Ammon's horn (tissue), 1 donor: Measurements from ENCODE around the gene PRKAR1A.

Source experiments
- DNase-seq: peaks from one replicate; pipeline ENCODE4 v3.0.0-alpha.2; 2016; ENCODE audit warnings: low spot score

Gene PRKAR1A

DNA sequence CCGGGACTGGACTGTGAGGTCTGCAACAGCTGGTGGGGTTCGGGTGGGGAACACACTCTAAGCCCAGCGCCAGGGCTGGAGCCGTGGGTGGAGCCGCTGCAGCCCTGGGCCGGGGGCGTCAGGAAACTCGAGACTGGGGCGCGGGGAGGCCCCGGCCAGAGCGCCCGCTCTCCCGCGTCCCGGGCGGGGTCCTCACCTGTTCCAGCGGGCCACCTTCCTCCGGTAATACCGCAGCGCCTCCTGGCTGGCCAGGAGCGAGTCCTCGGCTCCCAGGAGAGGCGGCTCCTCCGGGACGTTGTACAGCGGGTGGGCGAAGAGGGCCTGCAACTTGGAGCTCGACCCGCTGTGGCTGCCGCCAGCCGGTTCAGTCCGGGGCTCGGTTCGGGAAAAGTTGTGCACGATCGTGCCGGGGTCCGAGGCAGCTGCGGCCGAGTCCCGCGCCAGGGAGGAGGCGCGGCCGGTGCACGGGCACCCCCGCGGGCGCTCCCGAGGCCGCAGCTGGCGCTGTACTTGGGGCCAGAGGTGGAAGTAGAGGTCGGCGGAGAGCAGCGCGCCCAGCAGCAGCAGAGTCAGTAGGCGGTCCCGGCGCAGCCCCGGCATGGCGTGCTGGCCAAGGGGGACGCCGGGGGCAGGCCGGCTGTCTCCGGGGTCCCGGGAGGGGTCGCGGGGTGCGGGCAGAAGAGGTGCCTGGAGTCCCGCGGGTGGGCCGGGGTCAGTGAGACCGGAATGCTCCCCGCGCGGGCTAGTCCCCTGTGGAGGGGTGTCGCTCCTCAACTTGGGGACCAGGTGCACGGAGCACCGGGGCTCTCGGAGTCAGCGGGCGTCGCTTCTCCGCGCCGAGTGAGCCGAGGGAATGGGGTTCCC, 88.1 kb downstream of the PRKAR1A start:
- DNase-seq, result no peak
